HG02885 (cell line): ENCODE results near the gene PPP1R13L.

Source experiments
- ATAC-seq: cut with Tn5 transposase; IDR thresholded peaks from one replicate; pipeline ENCODE4 v1.9.1; 2021; ENCODE audit warnings: mild to moderate bottlenecking; ENCODE audit not compliant: unreplicated experiment, poor library complexity

The PPP1R13L gene

GRCh38 chr19:45376045-45376724 lies 28.7 kb downstream of the PPP1R13L start:
- ATAC-seq: no peak

- peak; percentile 97 for ATAC-seq
Measured at GRCh38 chr19:45370410-45371204, 34.3 kb downstream of the PPP1R13L start, which contains the start of gene ERCC2. ERCC2 (minus strand) TSS chr19:45370573; CDS start chr19:45370540, 33 bp downstream.

- ATAC-seq: no peak
Measured at GRCh38 chr19:45368737-45369340, 36.0 kb downstream of the PPP1R13L start.

GRCh38 chr19:45368127-45368526 lies 36.7 kb downstream of the PPP1R13L start:
- ATAC-seq: no peak

GRCh38 chr19:45364696-45365095 lies 40.2 kb downstream of the PPP1R13L start:
- ATAC-seq: no peak

- ATAC-seq: no peak
Measured at GRCh38 chr19:45363861-45364459, 40.9 kb downstream of the PPP1R13L start.

GRCh38 chr19:45362291-45362690 lies 42.6 kb downstream of the PPP1R13L start:
- ATAC-seq: no peak

GRCh38 chr19:45361608-45362007 lies 43.3 kb downstream of the PPP1R13L start:
- ATAC-seq: no peak

- no peak for ATAC-seq
Measured at GRCh38 chr19:45358213-45358792, 46.6 kb downstream of the PPP1R13L start.

- no peak for ATAC-seq
Measured at GRCh38 chr19:45357445-45357783, 47.5 kb downstream of the PPP1R13L start.

- no peak for ATAC-seq
Measured at GRCh38 chr19:45356760-45357444, 48.0 kb downstream of the PPP1R13L start.

- no peak for ATAC-seq
Measured at GRCh38 chr19:45355910-45356309, 49.0 kb downstream of the PPP1R13L start.

GRCh38 chr19:45355402-45355801 lies 49.5 kb downstream of the PPP1R13L start:
- no peak for ATAC-seq

- ATAC-seq: no peak
Measured at GRCh38 chr19:45354241-45354842, 50.5 kb downstream of the PPP1R13L start.

- no peak for ATAC-seq
Measured at GRCh38 chr19:45352914-45353796, 51.7 kb downstream of the PPP1R13L start.

GRCh38 chr19:45352471-45352870 lies 52.4 kb downstream of the PPP1R13L start:
- ATAC-seq: no peak

GRCh38 chr19:45352062-45352461 lies 52.8 kb downstream of the PPP1R13L start:
- ATAC-seq: no peak

- no peak for ATAC-seq
Measured at GRCh38 chr19:45351401-45351952, 53.4 kb downstream of the PPP1R13L start.
